ENCODE data around the gene P2RY8. TPM values are rescaled to one million over a fixed set of nuclear protein-coding genes. Genes with fewer than 3 reads are reported as not detected.

The P2RY8 gene
- total RNA-seq, 4 donors from 2014 or later = 0.36 to 1.1 (median 0.62) TPM

DNA sequence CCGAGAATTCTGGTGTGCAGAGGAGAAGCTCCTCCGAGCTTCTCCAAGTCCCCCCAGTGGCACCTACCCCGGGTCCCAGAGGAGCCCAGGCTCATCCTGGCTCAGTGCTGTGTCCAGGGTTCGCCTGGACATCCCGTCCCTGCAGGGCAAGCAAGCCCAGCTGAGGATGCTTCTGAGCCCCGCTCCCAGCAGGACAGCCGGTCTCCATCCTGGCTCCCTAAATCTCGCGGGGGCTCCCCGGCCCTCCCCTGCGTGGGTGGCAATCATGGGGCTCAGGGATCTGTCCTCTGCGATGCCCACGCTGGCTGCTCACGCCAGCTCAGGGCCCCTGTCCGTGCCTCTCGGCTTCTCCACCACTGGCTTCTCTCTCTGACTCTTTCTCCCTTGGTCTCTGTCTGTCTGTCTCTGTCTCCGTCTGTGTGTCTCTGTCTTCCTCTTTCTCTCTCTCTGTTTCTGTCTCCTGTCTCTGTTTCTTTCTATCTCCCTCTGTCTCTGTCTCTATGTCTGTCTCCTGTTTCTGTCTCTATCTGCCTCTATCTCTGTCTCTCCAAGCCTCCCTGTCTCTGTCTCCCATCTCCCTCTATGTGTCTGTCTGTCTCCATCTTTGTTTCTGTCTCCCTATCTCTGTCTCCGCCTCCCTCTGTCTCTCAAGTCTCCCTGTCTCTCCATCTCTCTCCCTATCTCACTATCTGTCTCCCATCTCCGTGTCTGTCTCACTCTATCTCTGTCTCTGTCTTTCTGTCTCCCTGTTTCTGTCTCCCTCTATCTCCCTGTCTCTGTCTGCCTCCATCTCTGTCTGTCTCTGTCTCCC lies 117.2 kb downstream of the P2RY8 start:
- in situ Hi-C loops (cut with MboI; ENCODE audit: low sequenced_read_pairs in 4 of 4) (no loop called here), intact Hi-C loops (cut with DNase I; ENCODE audit: low total_unique reads) (no loop called here)
- Histone ChIP-seq H3K9me3 (no peaks in the 10 kb centered on the region), H3K36me3 (peaks cover 0 to 15% of the 10 kb centered on the region in 2 donors), H3K4me1 (no peaks in the 10 kb centered on the region), H3K4me3 (no peak overlapping the region), H3K27ac (no peak overlapping the region), H3K27me3 (no peaks in the 10 kb centered on the region)
- no peak for DNase-seq
- TF ChIP-seq POLR2A (IDR thresholded peaks at IDR 0.05) (no peak), CTCF (IDR thresholded peaks at IDR 0.05 in 4 of 5, conservative IDR thresholded peaks at IDR 0.05 in 1 of 5) (no peak)
- ATAC-seq = no peak

DNA sequence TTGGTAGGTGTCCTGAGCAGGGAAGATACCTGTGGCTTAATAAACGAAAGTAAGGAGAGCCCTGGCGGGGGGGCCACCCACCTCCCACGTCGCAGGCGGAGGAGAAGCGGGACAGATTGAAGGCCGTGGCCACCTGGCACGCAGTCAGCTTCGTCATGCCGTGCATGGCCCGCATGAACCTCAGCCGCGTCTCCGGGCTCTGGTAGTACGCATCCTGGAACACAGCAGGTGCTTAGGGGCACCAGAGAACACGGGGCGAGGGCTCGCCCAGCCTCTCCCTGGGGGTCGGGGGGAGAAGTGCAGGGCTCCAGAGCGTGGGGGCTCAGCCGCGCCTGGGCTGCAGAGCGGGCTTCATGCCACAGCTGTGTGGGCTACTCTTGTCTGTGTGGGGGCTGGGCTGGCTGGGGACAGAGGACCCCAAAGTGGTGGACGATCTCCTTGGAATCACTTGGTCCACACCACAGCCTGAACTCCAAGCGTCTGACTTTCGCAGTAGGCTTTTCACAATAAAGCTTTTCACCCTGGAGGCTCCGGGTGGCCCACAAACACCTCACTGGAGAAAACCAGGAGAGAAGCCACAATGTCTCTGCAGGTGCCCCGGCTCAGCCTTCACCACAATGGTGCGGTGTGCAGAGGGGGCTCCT lies 118.0 kb downstream of the P2RY8 start:
- no peaks in the 10 kb centered on the region for H3K9me3 ChIP-seq
- ATAC-seq = no peak
- no peaks in the 10 kb centered on the region for H3K27me3 ChIP-seq
- no peak for DNase-seq
- no peak overlapping the region for H3K4me3 ChIP-seq
- H3K27ac ChIP-seq = no peak overlapping the region
- peaks cover 0 to 21% of the 10 kb centered on the region in 2 donors for H3K36me3 ChIP-seq
- no peaks in the 10 kb centered on the region for H3K4me1 ChIP-seq
- in situ Hi-C loops (cut with MboI; ENCODE audit: low sequenced_read_pairs in 4 of 4) (no loop called here), intact Hi-C loops (cut with DNase I; ENCODE audit: low total_unique reads) (no loop called here)
- no peak for TF ChIP-seq POLR2A (IDR thresholded peaks at IDR 0.05)
- TF ChIP-seq CTCF (IDR thresholded peaks at IDR 0.05 in 4 of 5, conservative IDR thresholded peaks at IDR 0.05 in 1 of 5) = no peak

DNA sequence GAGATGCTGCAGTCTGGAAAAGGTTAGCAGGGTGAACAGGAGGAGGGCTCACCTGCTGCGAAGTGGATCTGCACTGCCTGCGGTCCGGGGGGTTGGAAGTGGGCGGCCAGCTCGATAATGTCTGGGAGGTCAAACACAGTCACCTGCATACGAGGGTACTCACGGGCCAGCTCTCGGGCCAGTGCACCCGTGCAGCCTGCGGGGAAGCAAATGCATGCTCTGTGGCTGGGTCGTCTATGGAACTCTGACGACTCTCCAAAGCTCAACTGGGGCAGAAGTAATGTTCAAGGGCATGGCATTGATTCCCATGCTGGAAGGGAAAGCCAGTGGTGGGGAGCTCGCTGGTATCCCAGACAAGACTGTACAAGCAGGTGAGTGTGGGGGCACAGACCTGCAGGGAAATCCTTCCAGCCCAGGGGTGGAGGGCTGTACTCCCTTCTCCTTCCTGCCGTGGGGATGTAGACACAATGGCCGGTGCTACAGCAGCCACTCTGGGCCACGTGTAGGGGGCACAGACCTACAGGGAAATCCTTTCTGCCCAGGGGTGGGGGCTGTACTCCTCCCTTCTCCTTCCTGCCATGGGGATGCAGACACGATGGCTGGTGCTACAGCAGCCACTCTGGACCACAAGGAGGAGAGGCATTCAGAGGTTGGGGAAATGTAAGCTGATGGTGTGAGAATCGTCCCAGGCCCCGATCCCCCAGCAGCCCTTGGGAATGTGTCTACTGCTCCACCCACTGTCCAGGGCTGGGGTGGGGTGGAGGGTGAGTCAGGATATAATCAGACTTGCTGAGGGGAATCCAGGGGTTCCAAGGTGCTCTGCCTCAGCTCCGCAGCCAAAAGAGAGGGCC lies 118.8 kb downstream of the P2RY8 start:
- in situ Hi-C loops (cut with MboI; ENCODE audit: low sequenced_read_pairs in 4 of 4) = no loop called here
- DNase-seq (no peak), ATAC-seq (no peak)

More for the DNA sequence above, 118.8 kb downstream of the P2RY8 start:
- no peak for TF ChIP-seq CTCF (IDR thresholded peaks at IDR 0.05 in 4 of 5, conservative IDR thresholded peaks at IDR 0.05 in 1 of 5)
- no peak for TF ChIP-seq POLR2A (IDR thresholded peaks at IDR 0.05)
- Histone ChIP-seq H3K9me3 (no peaks in the 10 kb centered on the region), H3K4me3 (no peak overlapping the region), H3K36me3 (peaks cover 0 to 30% of the 10 kb centered on the region in 2 donors), H3K4me1 (no peaks in the 10 kb centered on the region), H3K27me3 (no peaks in the 10 kb centered on the region), H3K27ac (no peak overlapping the region)
- intact Hi-C loops (cut with DNase I; ENCODE audit: low total_unique reads) = no loop called here

All from gastrocnemius medialis (tissue), 4 donors.